Measurements from ENCODE around the gene EMSY.

Gene EMSY

DNA sequence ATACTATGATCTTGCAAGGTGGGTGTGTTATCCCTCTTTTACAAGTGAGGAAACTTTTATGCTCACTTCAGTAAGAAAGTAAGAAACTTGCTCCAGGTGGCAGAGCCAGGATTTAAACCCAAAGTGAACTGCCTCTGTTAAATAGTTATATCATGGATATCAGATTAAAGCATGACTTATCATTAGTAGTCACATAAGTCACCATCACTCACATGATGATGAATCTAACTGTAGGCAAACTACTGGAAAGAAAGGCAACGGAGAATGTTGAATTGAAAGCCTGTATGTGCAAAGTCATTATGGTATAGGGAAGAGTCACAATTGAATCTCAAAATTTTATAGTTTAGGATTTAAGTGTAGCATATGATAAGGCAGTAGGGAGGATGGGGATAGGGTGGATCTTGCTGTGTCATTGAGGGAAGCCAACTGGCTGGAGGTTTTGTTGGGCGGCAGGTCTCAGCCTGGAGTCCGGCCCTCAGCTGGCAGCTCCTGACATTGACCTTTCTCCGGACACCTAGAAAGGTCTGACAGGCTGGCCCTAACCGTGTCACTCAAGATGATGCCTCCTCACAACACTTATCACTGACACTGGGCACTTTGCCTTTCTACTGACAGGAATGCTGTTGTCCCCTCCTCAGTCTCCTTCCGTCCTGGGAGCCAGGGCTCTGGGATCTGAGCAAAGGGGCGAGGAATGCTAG, 98.3 kb downstream of the EMSY start:
- TF ChIP-seq, protein P1, sequence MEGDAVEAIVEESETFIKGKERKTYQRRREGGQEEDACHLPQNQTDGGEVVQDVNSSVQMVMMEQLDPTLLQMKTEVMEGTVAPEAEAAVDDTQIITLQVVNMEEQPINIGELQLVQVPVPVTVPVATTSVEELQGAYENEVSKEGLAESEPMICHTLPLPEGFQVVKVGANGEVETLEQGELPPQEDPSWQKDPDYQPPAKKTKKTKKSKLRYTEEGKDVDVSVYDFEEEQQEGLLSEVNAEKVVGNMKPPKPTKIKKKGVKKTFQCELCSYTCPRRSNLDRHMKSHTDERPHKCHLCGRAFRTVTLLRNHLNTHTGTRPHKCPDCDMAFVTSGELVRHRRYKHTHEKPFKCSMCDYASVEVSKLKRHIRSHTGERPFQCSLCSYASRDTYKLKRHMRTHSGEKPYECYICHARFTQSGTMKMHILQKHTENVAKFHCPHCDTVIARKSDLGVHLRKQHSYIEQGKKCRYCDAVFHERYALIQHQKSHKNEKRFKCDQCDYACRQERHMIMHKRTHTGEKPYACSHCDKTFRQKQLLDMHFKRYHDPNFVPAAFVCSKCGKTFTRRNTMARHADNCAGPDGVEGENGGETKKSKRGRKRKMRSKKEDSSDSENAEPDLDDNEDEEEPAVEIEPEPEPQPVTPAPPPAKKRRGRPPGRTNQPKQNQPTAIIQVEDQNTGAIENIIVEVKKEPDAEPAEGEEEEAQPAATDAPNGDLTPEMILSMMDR (IDR thresholded peaks at IDR 0.05; ENCODE audit: borderline replicate concordance, insufficient read depth, low read depth, low read length): no peak
- no peak overlapping the region for H3K4me3 ChIP-seq (ENCODE audit: low read depth, low read length)

DNA sequence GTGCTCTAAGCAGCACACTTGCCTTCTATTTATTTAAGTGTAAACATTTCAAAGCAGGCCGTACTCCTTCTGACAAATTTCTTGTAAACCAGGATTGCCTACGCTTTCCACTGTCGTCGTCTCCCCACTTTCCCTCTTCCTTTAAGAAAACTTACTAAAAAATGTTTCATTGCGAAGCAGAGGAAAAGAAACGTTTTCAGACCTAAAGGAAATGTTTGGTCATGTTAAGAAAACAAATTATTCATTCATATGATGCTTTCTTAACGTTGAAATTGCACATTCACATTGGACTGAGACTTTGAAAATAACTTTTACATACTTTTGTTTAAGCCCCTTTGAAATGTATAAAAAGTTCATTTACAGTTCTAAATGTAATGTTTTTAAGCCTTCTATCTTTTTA, 106.0 kb downstream of the EMSY start:
- TF ChIP-seq, protein P1 (IDR thresholded peaks at IDR 0.05; ENCODE audit: borderline replicate concordance, insufficient read depth, low read depth, low read length): no peak
- H3K4me3 ChIP-seq (ENCODE audit: low read depth, low read length): no peak overlapping the region

DNA sequence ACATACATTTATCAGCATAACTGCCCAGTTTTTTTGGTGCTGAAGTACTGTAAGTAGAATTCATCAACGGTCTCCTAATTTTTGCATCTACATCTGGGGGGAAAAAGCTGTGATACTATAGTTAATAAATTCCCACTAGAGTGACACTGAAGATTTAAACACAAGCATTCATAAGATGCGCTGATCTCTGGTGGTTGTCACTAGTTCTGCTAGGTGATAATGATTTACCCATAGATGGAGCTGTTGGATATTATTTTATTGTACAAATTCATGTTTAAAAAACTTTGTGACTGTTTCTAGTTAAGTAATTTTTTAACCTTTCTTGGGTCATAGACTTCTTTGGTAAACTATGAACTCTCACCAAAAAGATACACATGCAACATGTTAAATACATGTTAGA, 106.6 kb downstream of the EMSY start:
- H3K4me3 ChIP-seq (ENCODE audit: low read depth, low read length): no peak overlapping the region
- TF ChIP-seq, protein P1 (IDR thresholded peaks at IDR 0.05; ENCODE audit: borderline replicate concordance, insufficient read depth, low read depth, low read length): no peak

DNA sequence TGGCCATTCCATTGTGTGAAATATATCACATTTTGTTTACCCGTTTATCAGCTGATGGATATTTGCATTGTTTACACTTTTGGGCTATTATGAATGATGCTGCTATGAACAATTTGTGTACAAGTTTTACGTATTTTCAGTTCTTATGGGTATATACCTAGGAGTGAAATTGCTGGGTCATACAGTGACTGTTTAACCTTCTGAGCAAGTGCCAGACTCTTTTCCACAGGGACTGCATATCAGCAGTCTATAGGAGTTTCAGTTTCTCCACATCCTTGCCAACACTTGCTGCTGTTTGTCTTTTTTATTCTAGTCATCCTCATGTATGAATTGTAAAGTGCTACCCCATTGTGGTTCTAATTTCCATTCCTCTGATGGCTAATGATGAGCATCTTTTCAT, 108.2 kb downstream of the EMSY start:
- H3K4me3 ChIP-seq (ENCODE audit: low read depth, low read length): no peak overlapping the region
- TF ChIP-seq, protein P1 (IDR thresholded peaks at IDR 0.05; ENCODE audit: borderline replicate concordance, insufficient read depth, low read depth, low read length): no peak

DNA sequence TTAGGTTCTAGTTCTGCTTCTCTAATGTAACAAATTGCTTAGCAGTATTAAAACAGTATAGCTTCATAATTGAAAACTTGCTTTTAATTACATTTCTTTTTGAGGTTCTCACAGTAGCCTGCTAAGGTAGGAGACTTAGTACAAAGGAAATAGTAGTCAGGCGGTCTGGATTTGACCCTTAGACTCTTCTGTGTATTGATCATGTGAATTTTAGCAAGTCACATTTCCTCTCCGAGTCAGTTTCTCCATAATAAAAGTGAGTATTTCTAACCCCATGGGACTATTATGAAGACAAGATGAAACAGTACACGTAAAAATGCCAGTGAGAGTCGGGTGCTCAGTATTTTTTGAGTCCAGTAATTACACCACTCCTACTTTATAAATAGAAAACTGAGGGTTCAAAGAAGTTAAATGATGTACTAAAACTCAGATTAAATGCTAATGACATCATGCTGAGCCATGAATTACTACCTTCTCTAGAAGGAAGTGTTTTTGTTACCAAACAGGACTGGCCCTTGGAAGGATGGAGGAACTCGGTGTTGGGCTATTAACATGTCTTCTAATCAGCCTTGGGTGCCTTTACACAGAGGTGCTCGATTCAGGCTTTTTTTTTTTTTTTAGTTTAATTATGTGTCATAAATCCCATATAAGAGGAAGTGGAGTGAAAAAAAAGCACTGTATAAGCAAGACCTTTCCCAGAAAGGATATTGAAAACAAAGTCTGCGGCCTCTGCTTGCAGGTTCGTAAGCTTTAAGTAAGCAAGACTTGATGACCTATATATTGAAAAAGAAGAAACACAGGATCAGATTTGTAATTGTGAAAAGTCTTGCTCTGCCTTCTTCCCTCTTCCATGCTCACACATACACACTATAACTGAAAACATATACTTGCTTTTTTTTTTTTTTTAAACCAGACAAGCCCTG, 109.0 kb downstream of the EMSY start:
- no peak overlapping the region for H3K4me3 ChIP-seq (ENCODE audit: low read depth, low read length)
- TF ChIP-seq, protein P1 (IDR thresholded peaks at IDR 0.05; ENCODE audit: borderline replicate concordance, insufficient read depth, low read depth, low read length): no peak

DNA sequence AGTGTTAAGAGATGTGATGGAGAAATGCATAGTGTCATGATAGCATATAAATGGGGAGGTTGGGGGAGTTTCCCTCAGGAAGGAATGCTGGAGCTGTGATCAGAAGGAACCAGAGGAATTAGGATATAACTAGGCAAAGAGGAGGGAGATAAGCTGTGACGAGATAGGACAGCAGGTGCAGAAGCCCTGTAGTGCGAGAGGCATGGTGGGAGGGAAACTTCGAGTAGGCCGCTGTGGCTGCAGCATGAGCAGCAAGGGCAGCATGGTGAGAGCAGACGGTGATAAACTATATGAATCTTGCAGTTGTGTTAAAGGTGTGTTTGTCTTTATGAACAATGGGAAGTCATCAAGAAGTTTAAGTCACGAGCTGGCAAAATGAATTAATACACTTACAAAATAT, 109.9 kb downstream of the EMSY start:
- no peak overlapping the region for H3K4me3 ChIP-seq (ENCODE audit: low read depth, low read length)
- TF ChIP-seq, protein P1 (IDR thresholded peaks at IDR 0.05; ENCODE audit: borderline replicate concordance, insufficient read depth, low read depth, low read length): no peak

All from GM12875 (cell line).